ENCODE data around the gene PAPSS1.
"Not testable (repeated sequence)": the region's sequence is repeated elsewhere in the genome, so short reads cannot be mapped to it uniquely, and the experiment has no call there.

The PAPSS1 gene

GRCh38 chr4:107726131-107726925, 6.3 kb upstream of the PAPSS1 start:
- DNase-seq (ENCODE audit: low read depth, low spot score), result not testable (repeated sequence)

GRCh38 chr4:107725281-107725859, 5.3 kb upstream of the PAPSS1 start:
- no peak for DNase-seq (ENCODE audit: low read depth, low spot score)

More at GRCh38 chr4:107726131-107726925, 6.3 kb upstream of the PAPSS1 start:
- not testable (repeated sequence) for H3K27ac ChIP-seq

GRCh38 chr4:107723331-107723730, 3.3 kb upstream of the PAPSS1 start:
- H3K27ac ChIP-seq, result peak overlapping the region; percentile 5
- DNase-seq (ENCODE audit: low read depth, low spot score), result not testable (repeated sequence)

More at GRCh38 chr4:107725281-107725859, 5.3 kb upstream of the PAPSS1 start:
- H3K27ac ChIP-seq, result no peak overlapping the region

- peak overlapping the region; percentile 89 for H3K27ac ChIP-seq
- DNase-seq (ENCODE audit: low read depth, low spot score), result no peak
Measured at GRCh38 chr4:107721436-107722100, 1.5 kb upstream of the PAPSS1 start.

GRCh38 chr4:107719207-107719921, 670 bp downstream of the PAPSS1 start:
- H3K27ac ChIP-seq, result peak overlapping the region; percentile 89
- no peak for DNase-seq (ENCODE audit: low read depth, low spot score)

- H3K27ac ChIP-seq, result peak overlapping the region; percentile 89
- DNase-seq (ENCODE audit: low read depth, low spot score), result no peak
Measured at GRCh38 chr4:107718351-107718965, 1.6 kb downstream of the PAPSS1 start.

GRCh38 chr4:107714256-107714655, 5.8 kb downstream of the PAPSS1 start:
- H3K27ac ChIP-seq, result no peak overlapping the region

GRCh38 chr4:107712236-107712635, 7.8 kb downstream of the PAPSS1 start:
- H3K27ac ChIP-seq, result no peak overlapping the region
- DNase-seq (ENCODE audit: low read depth, low spot score), result no peak

More at GRCh38 chr4:107714256-107714655, 5.8 kb downstream of the PAPSS1 start:
- DNase-seq (ENCODE audit: low read depth, low spot score), result no peak

- no peak overlapping the region for H3K27ac ChIP-seq
- DNase-seq (ENCODE audit: low read depth, low spot score), result no peak
Measured at GRCh38 chr4:107711831-107712230, 8.2 kb downstream of the PAPSS1 start.

- no peak for DNase-seq (ENCODE audit: low read depth, low spot score)
Measured at GRCh38 chr4:107710493-107711459, 9.3 kb downstream of the PAPSS1 start.

GRCh38 chr4:107709916-107710315, 10.1 kb downstream of the PAPSS1 start:
- no peak for DNase-seq (ENCODE audit: low read depth, low spot score)
- H3K27ac ChIP-seq, result peak overlapping the region; percentile 51

More at GRCh38 chr4:107710493-107711459, 9.3 kb downstream of the PAPSS1 start:
- peak overlapping the region; percentile 51 for H3K27ac ChIP-seq

- no peak overlapping the region for H3K27ac ChIP-seq
- no peak for DNase-seq (ENCODE audit: low read depth, low spot score)
Measured at GRCh38 chr4:107708225-107708624, 11.8 kb downstream of the PAPSS1 start.

GRCh38 chr4:107705742-107706556, 14.1 kb downstream of the PAPSS1 start:
- no peak overlapping the region for H3K27ac ChIP-seq
- no peak for DNase-seq (ENCODE audit: low read depth, low spot score)

GRCh38 chr4:107701565-107701964, 18.5 kb downstream of the PAPSS1 start:
- no peak overlapping the region for H3K27ac ChIP-seq
- DNase-seq (ENCODE audit: low read depth, low spot score), result no peak

GRCh38 chr4:107699466-107700206, 20.4 kb downstream of the PAPSS1 start:
- H3K27ac ChIP-seq, result peak overlapping the region; percentile 20
- no peak for DNase-seq (ENCODE audit: low read depth, low spot score)

- not testable (repeated sequence) for DNase-seq (ENCODE audit: low read depth, low spot score); H3K27ac ChIP-seq
Measured at GRCh38 chr4:107696187-107696586, 23.8 kb downstream of the PAPSS1 start.

GRCh38 chr4:107693132-107693531, 26.9 kb downstream of the PAPSS1 start:
- DNase-seq (ENCODE audit: low read depth, low spot score), result no peak
- H3K27ac ChIP-seq, result no peak overlapping the region

All from epithelial cell of prostate (primary cell).